Motor neuron (in vitro differentiated cells): ENCODE data around the gene CELF1. TPM values are rescaled to one million over a fixed set of nuclear protein-coding genes. Genes with fewer than 3 reads are reported as not detected.
A peak's percentile ranks its signal among the peaks of the same experiment; 100 is the strongest.
"Not testable (repeated sequence)": the region's sequence is repeated elsewhere in the genome, so short reads cannot be mapped to it uniquely, and the experiment has no call there.

Experiments used
- ATAC-seq, 8 experiments: fragments of 200-7000 bp; cut with Tn5 transposase; replicated peaks in 6 of 8; 2 replicates each; pipeline ENCODE4 v1.8.0; 2021; ENCODE audit warnings: mild to moderate bottlenecking in 8 of 8, moderate library complexity in 8 of 8
- H3K27ac ChIP-seq, 2 donors: fragments of 250-450 bp; sonication (Bioruptor Pico); 2 replicates each; pipeline ENCODE4 v1.9.0; 2021; ENCODE audit warnings: antibody characterized with exemption in 2 of 2, mild to moderate bottlenecking in 2 of 2, moderate library complexity in 1 of 2
- H3K4me1 ChIP-seq, 2 donors: fragments of 250-450 bp; sonication (Bioruptor Pico); replicated peaks in 1 of 2; 2 replicates each; pipeline ENCODE4 v1.6.1; 2021; ENCODE audit warnings: antibody characterized with exemption in 2 of 2, mild to moderate bottlenecking in 2 of 2, moderate library complexity in 1 of 2
- H3K4me3 ChIP-seq, 5 donors: fragments of 250-450 bp; sonication (Bioruptor Pico); 2 replicates each; pipeline ENCODE4 v1.9.0; 2021; ENCODE audit warnings: antibody characterized with exemption in 5 of 5, mild to moderate bottlenecking in 5 of 5, moderate library complexity in 4 of 5
- WGBS, 10 experiments: fragments of 450-650 bp; shearing (Covaris generic); methylation state at CpG; one replicate each; pipeline ENCODE4 v1.0.0; 2022; 5-methylcytosine and 5-hydroxymethylcytosine counted together
- in situ Hi-C, 9 experiments: fragments of 400-800 bp; cut with MboI; loops; one replicate each; pipeline ENCODE4 v1.15.0; 2021; ENCODE audit warnings: low sequenced_read_pairs in 9 of 9, low pct_unique_long_range_greater_than_20kb in 2 of 9; ENCODE audit not compliant: unreplicated experiment in 9 of 9
- total RNA-seq, 8 experiments: library from RNA; unstranded; fragments of 300-600 nt; gene quantifications; 2 replicates each; pipeline versions ENCODE4 v1.2.3 to v1.2.4, GENCODE V29; 2022

Gene CELF1
- total RNA-seq, 8 experiments from 2014 or later: 47.2 to 125 (median 106) TPM

DNA sequence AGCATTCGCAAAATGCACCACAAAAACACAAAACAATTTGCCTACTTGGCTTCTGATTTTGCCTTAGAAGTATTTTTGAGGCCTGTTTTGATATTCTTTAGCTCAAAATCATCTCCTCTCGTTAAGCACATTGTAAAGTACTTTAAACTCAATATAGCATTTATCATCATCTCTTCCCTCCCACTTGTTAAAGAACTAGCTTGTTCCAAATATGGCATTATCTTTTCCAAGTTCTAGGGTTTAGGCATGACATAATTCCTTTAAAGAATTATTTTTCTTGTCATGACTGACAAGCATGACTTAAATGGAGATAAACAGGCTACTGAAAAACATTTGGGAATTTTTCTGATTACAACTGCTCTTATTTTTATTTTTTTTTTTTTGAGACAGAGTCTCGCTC, 21.3 kb downstream of the CELF1 start:
- in situ Hi-C loops: no loop called here
- Histone ChIP-seq H3K4me1 (peaks cover 11% of the 10 kb centered on the region in 2 donors), H3K4me3 (no peak overlapping the region), H3K27ac (no peak overlapping the region)
- WGBS, 10 experiments: 75 to 100% (median 94%) methylated on average over 1 to 3 of the region's 3 CpGs
- no peak for ATAC-seq

DNA sequence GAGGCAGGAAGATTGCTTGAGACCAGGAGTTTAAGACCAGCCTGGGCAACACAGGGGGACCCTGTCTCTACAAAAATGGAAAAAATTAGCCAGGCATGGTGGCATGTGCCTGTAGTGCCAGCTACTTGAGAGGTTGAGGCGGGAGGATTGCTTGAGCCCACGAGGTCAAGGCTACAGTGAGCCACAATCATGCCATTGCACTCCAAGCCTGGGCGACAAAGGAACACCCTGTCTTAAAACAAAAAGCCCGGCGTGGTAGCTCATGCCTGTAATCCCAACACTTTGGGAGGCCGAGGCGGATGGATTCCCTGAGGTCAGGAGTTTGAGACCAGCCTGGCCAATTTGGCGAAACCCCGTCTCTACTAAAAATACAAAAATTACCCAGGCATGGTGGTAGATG, 22.2 kb downstream of the CELF1 start:
- WGBS, 10 experiments: 86 to 100% (median 100%) methylated on average over 1 to 5 of the region's 9 CpGs; no CpG with 5 or more reads in 4 of the 10 experiments
- H3K4me3 ChIP-seq, H3K27ac ChIP-seq, in situ Hi-C loops, ATAC-seq: not testable (repeated sequence)
- peaks cover 11 to 14% of the 10 kb centered on the region in 2 donors for H3K4me1 ChIP-seq

DNA sequence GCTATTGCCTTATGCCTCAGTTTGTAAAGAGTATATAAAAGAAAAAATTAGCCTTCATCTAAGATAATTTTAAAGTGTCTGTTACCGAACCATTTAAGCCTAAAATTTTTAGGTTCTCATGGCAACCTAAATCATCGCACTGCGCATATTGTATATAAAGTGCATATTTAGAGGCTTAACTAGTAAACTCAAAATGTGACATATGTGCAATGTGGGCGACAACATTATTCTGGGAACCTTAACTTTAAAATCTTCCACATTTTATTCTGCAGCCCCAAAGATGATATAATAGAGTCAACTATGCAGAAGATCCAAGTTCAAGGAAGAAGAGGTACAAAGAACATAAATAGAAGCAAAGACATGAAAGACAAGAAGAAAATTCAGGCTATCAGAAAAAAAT, 23.0 kb downstream of the CELF1 start:
- in situ Hi-C loops: no loop called here
- Histone ChIP-seq H3K4me1 (peaks cover 11 to 21% of the 10 kb centered on the region in 2 donors), H3K4me3 (no peak overlapping the region), H3K27ac (no peak overlapping the region)
- WGBS, 10 experiments: 76 to 100% (median 97%) methylated on average over 2 to 4 of the region's 4 CpGs
- ATAC-seq: no peak

DNA sequence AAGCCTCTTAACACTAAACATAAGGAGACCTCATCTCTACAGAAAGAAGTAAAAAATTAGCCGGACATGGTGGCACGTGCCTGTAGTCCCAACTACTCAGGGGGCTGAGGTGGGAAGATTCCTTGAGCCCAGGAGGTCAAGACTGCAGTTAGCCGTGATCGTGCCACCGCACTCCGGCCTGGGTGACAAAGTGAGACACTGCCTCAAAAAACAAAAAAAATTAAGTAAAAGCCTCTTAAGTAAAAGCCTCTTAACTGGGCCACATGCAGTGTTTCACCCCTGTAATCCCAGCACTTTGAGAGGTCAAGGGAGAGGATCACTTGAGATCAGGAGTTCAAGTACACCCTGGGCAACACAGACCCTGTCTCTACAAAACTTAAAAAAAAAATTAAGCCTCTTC, 25.7 kb downstream of the CELF1 start:
- H3K4me1 ChIP-seq: peaks cover 20 to 34% of the 10 kb centered on the region in 2 donors
- no peak overlapping the region for H3K4me3 ChIP-seq
- H3K27ac ChIP-seq: no peak overlapping the region
- no peak for ATAC-seq
- WGBS, 10 experiments: 68 to 100% (median 93%) methylated on average over 1 to 6 of the region's 6 CpGs; no CpG with 5 or more reads in 3 of the 10 experiments
- in situ Hi-C loops: no loop called here

DNA sequence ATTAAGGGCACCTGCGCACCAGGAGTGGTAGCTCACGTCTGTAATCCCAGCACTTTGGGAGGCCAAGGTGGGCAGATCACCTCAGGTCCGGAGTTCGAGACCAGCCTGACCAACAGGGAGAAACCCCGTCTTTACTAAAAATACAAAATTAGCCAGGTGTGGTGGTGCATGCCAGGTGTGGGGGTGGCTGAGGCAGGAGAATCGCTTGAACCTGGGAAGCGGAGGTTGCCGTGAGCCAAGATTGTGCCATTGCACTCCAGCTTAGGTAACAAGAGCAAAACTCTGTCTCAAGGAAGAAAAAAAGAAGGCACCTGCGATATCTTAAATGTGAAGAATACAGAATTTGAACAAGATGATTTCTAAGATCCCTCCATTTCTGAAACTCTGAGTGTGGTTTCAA, 26.9 kb downstream of the CELF1 start:
- WGBS, 10 experiments: 89 to 100% (median 93%) methylated on average over 3 to 5 of the region's 9 CpGs; no CpG with 5 or more reads in 5 of the 10 experiments
- H3K4me3 ChIP-seq, ATAC-seq, in situ Hi-C loops, H3K27ac ChIP-seq: not testable (repeated sequence)
- peaks cover 17 to 34% of the 10 kb centered on the region in 2 donors for H3K4me1 ChIP-seq

DNA sequence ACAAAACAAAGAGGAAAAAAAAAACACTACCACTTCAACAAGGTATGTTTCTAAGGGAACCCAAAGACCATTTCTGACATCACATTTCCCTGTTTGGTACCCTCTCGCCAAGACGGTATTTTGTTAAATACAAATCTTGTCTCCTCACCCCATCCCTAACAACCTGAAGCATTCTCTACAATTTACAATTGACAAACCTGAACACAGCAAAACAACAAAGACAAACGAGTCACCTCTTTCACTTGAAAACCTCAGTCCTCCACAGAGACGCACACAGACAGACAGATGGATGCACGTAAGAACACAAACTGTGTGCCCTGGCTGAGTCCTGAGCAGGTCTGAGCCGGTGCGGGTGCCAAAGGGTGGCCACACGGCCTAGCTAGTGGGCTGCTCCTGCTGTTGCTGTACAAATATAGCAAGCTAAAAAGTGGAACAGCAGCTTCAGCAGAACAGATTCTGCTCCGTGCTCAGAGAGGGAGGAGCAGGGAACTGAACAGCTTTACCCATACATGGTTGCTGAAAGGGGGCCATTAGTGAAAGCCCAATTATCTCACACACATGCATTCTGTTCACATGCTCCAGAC, 28.5 kb downstream of the CELF1 start:
- Histone ChIP-seq H3K4me1 (peaks cover 17 to 34% of the 10 kb centered on the region in 2 donors), H3K27ac (peak overlapping the region; percentile 54 to 77), H3K4me3 (peak overlapping the region in 2 of 5 donors; percentile 4 to 7)
- 0 to 79% (median 33%) methylated on average over 1 to 8 of the region's 9 CpGs; no CpG with 5 or more reads in 3 of the 10 experiments for WGBS, 10 experiments
- in situ Hi-C loops: no loop called here
- ATAC-seq: peak; percentile 8 to 66 (median 60)

DNA sequence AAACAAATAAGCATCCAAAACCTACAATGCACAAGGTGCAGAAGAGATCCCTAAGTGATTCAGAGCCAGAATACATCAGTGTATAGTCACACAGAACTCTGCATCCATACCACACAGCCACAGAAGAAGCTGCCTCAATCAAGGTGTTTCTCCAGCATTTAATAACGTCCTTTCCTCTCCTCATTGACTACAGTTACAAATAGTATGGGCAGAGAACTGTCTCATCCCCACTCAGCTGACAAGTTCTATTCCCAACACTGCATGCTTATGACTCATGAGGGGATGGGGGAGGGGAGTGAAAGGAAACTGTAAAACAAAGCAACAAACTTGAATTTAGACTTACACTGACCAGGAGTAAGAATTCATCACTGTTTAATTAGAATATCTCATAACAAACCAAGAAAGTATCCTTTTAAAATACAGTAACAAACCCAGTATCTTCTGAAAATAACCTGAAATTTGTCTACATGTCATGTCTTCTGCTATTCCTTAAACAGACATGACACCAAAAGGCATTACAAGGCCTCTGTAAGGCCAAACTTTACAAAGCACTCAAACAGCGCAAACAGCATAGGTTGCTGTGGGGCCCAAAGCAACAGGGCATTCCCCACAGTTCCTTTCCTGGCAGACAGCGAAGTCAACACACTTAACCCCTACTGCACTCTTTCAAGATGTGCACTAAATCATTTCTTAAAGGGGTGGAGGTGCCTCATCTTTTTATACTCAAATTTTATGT, 29.3 kb downstream of the CELF1 start:
- Histone ChIP-seq H3K4me1 (peaks cover 17 to 35% of the 10 kb centered on the region in 2 donors), H3K4me3 (peak overlapping the region in 1 of 5 donors; percentile 3), H3K27ac (peak overlapping the region in 1 of 2 donors; percentile 77)
- 0 to 61% (median 20%) methylated on average over 1 to 3 of the region's 3 CpGs; no CpG with 5 or more reads in 2 of the 10 experiments for WGBS, 10 experiments
- ATAC-seq: peak; percentile 73 to 95 (median 93)
- in situ Hi-C loops: no loop called here

DNA sequence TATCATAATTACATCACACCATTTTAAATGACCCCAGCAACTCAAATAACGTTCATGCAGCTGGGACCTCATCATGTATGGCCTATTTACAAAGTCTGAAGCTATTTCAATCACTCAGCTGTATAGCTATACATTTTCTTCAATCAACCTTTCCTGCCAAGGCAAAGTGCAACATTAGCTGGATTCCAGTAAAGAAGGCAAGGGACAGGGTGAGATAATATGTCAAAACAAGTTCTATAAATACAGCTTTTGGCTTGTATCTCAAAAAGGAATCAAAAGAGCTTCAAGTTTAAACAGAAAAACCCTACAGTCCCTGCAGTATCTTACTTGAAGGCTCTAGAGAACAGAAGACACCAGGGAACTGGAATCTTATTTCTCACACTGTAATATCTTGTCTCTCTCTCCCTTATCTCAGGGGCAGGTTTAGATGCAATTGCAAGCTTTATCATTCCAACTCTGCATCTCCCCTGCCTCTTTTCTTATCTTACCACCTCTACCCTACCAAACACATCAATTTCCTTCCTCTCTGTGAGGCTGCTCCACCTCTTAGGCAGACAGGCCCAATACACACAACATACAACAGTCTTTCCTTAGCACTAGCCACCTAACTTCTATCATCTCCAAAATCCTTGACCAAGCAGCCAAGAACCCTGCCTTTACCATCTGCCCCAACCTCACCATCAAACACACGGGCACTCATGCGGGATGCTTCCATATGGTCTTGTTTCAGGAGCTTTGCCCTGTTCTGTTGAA, 34.5 kb downstream of the CELF1 start:
- H3K4me3 ChIP-seq: no peak overlapping the region
- in situ Hi-C loops: no loop called here
- H3K27ac ChIP-seq: no peak overlapping the region
- WGBS, 10 experiments: 17 to 100% (median 63%) methylated on average over 1 to 3 of the region's 3 CpGs; no CpG with 5 or more reads in 3 of the 10 experiments
- H3K4me1 ChIP-seq: peaks cover 18 to 27% of the 10 kb centered on the region in 2 donors
- ATAC-seq: no peak

DNA sequence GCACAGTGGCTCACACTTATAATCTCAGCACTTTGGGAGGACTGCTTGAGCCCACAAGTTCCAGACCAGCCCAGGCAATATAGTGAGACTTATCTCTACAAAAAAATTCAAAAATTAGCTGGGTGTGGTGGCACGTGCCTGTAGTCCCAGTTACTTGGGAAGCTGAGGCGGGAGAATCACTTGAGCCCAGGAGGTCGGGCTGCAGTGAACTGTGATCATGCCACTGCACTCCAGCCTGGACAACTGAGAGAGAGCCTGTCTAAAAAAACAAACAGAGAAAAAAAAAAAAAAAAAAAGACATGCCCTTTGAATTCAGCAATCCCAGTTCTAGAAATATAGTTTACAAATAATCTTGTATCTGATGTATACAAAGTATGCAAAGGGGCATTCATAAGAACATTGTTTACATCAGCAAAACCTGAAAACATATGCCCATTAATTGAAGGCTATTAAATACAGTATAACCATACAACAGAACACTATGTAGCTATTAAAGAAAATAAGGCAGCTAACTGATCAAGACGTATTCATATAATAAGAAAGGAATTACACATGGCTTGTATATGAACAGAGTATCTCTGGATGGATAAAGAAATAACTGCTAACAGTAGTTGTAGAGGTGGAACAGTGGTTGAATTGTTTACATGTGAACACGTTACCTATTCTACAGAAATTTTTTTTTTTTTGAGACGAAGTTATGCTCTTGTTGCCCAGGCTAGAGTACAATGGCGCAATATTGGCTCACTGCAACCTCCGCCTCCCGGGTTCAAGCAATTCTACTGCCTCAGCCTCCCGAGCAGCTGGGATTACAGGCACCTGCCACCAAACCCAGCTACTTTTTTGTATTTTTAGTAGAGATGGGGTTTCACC, 35.7 kb downstream of the CELF1 start:
- ATAC-seq: no peak
- H3K27ac ChIP-seq: no peak overlapping the region
- peaks cover 19 to 20% of the 10 kb centered on the region in 2 donors for H3K4me1 ChIP-seq
- no peak overlapping the region for H3K4me3 ChIP-seq
- in situ Hi-C loops: no loop called here
- WGBS, 10 experiments: 65 to 99% (median 90%) methylated on average over 3 to 9 of the region's 10 CpGs; no CpG with 5 or more reads in 1 of the 10 experiments

DNA sequence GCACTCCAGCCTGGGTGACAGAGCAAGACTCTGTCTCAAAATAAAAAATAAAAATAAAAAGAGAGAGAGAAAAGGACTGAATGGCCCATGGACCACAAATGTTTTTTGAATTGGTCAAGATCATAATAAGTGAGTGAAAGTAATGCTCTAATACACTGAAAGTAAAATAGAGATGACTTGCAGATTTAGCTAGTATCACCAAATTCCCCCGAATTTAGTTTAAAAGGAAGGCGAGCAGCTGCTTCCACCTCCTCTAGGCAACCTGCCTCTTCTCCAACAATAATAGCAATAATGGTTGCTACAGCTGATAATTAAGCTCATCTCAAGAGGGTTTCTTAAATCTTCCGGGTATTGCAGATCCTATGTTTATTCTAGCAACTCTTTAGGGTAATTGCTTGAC, 36.8 kb downstream of the CELF1 start:
- no peak for ATAC-seq
- no peak overlapping the region for H3K4me3 ChIP-seq
- 60 to 100% (median 93%) methylated on average over 2 to 3 of the region's 3 CpGs; no CpG with 5 or more reads in 1 of the 10 experiments for WGBS, 10 experiments
- H3K4me1 ChIP-seq: peaks cover 20 to 26% of the 10 kb centered on the region in 2 donors
- H3K27ac ChIP-seq: no peak overlapping the region
- in situ Hi-C loops: no loop called here

DNA sequence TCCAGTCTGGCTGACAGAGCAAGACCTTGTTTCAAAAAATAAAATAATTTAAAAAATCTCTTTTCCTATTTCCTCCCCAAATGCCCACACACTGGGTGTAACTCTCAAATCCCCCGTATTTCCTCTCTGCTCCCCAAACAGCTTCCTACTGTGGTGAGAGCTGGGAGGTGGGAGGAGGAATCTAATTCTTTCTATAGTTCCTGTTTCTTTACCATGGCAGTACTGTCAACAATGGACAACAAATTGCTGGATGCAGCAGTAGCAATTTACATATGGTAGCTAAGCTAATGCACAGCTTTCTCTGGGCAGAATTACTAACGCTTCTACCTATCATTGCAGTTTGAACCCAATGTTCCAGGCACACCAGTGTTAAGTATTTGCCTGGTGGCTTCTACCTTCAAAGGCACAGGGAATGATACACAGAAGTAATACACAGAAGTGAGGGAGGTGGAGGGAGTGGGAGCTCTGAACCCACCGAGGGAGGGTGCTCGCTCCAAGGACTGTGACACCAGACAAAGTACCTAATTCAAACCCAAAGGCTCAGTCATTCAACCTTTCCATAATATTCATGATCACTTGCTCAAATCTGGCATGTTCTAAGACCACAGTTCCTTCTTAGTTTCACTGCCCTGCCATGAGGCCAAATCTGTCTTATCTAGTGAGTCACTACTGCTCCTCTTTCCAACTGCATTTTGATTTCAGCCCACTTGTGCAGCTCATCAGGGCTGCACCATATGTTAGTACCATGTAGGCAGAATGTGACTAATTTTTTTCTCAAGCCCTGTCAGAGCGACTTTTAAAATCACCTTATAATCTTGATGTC, 37.9 kb downstream of the CELF1 start:
- ATAC-seq: peak; percentile 58 to 94 (median 74)
- peak overlapping the region in 1 of 2 donors; percentile 7 for H3K27ac ChIP-seq
- H3K4me3 ChIP-seq: no peak overlapping the region
- in situ Hi-C loops: no loop called here
- 24 to 100% (median 80%) methylated on average over 1 to 5 of the region's 5 CpGs; no CpG with 5 or more reads in 2 of the 10 experiments for WGBS, 10 experiments
- H3K4me1 ChIP-seq: peaks cover 20 to 29% of the 10 kb centered on the region in 2 donors
